ENCODE measurements around the gene BCL2L11. TPM values are rescaled to one million over a fixed set of nuclear protein-coding genes. Genes with fewer than 3 reads are reported as not detected.
A peak's percentile ranks its signal among the peaks of the same experiment; 100 is the strongest.
"Not testable (repeated sequence)": the region's sequence is repeated elsewhere in the genome, so short reads cannot be mapped to it uniquely, and the experiment has no call there.

Gene BCL2L11
- total RNA-seq, result 10 to 100 TPM; 14.8 to 76.5 (median 31.4) TPM

- peaks cover 0 to 20% (median 4%) of the 10 kb centered on the region in 4 donors for H3K27me3 ChIP-seq
- 1 to 2% methylated on average over 8 to 59 of the region's 98 CpGs for WGBS, 2 donors
- peak within 1 kb of the TSS; percentile 48 to 88 (median 85) for H3K27ac ChIP-seq
- peaks cover 0 to 13% (median 6%) of the 10 kb centered on the region in 4 donors for H3K36me3 ChIP-seq
- peaks cover 27 to 60% (median 48%) of the 10 kb centered on the region in 4 donors for H3K4me1 ChIP-seq
- no peaks in the 10 kb centered on the region for H3K9me3 ChIP-seq
- peak within 1 kb of the TSS; percentile 74 to 92 (median 78) for H3K4me3 ChIP-seq
- ATAC-seq (ENCODE audit: low FRiP score in 2 of 2) (peak; percentile 85 to 88), DNase-seq (peak; percentile 96 to 99)
- peak in 1 of 4 donors; percentile 27 for TF ChIP-seq EP300 (IDR thresholded peaks at IDR 0.05)
- peak; percentile 58 to 89 for TF ChIP-seq POLR2AphosphoS5 (IDR thresholded peaks at IDR 0.05)
- peak in 3 of 4 donors; percentile 91 to 94 (median 94) for TF ChIP-seq POLR2A (IDR thresholded peaks at IDR 0.05)
- peak in 3 of 6 experiments; percentile 5 to 24 (median 7) for TF ChIP-seq CTCF (IDR thresholded peaks at IDR 0.05)
Measured at GRCh38 chr2:111120253-111121027, at the start of gene BCL2L11. TSS of gene BCL2L11 (plus strand) at chr2:111120914. CDS start at chr2:111123746, 2,832 bp downstream.

- H3K4me1 ChIP-seq, result peaks cover 0 to 6% (median 5%) of the 10 kb centered on the region in 4 donors
- H3K9me3 ChIP-seq, result peaks cover 0 to 12% (median 5%) of the 10 kb centered on the region in 4 donors
- no peaks in the 10 kb centered on the region for H3K36me3 ChIP-seq
- H3K27ac ChIP-seq, result peak overlapping the region; percentile 1 to 58 (median 17)
- DNase-seq (no peak), ATAC-seq (ENCODE audit: low FRiP score in 2 of 2) (peak; percentile 51 to 81)
- 42 to 52% methylated on average over 5 of the region's 5 CpGs for WGBS, 2 donors
- no peak overlapping the region for H3K4me3 ChIP-seq
- no peaks in the 10 kb centered on the region for H3K27me3 ChIP-seq
- TF ChIP-seq POLR2AphosphoS5 (IDR thresholded peaks at IDR 0.05), result no peak
- TF ChIP-seq CTCF (IDR thresholded peaks at IDR 0.05), result no peak
- no peak for TF ChIP-seq EP300 (IDR thresholded peaks at IDR 0.05)
- no peak for TF ChIP-seq POLR2A (IDR thresholded peaks at IDR 0.05)
Measured at GRCh38 chr2:111071600-111072171, 49.0 kb upstream of the BCL2L11 start.

GRCh38 chr2:111072220-111072871 lies 48.4 kb upstream of the BCL2L11 start:
- H3K27me3 ChIP-seq, result no peaks in the 10 kb centered on the region
- 37 to 38% methylated on average over 2 of the region's 2 CpGs for WGBS, 2 donors
- no peak overlapping the region for H3K4me3 ChIP-seq
- peaks cover 0 to 12% (median 5%) of the 10 kb centered on the region in 4 donors for H3K9me3 ChIP-seq
- no peak for TF ChIP-seq POLR2A (IDR thresholded peaks at IDR 0.05)
- peak in 1 of 4 donors; percentile 6 for TF ChIP-seq EP300 (IDR thresholded peaks at IDR 0.05)
- H3K4me1 ChIP-seq, result peaks cover 0 to 6% (median 5%) of the 10 kb centered on the region in 4 donors
- H3K27ac ChIP-seq, result peak overlapping the region in 2 of 4 donors; percentile 9 to 58
- peak in 1 of 2 donors; percentile 71 for ATAC-seq (ENCODE audit: low FRiP score in 2 of 2)
- no peaks in the 10 kb centered on the region for H3K36me3 ChIP-seq
- no peak for DNase-seq

- not testable (repeated sequence) for H3K27me3 ChIP-seq; DNase-seq; H3K4me1 ChIP-seq; H3K27ac ChIP-seq; H3K4me3 ChIP-seq; H3K36me3 ChIP-seq; ATAC-seq (ENCODE audit: low FRiP score in 2 of 2); H3K9me3 ChIP-seq
- 0% methylated on average over 1 of the region's 1 CpG for WGBS, 2 donors
Measured at GRCh38 chr2:111082659-111083058, 38.1 kb upstream of the BCL2L11 start.

- Histone ChIP-seq H3K4me3 (no peak overlapping the region), H3K27ac (no peak overlapping the region), H3K4me1 (no peaks in the 10 kb centered on the region), H3K27me3 (no peaks in the 10 kb centered on the region), H3K36me3 (no peaks in the 10 kb centered on the region), H3K9me3 (no peaks in the 10 kb centered on the region)
- DNase-seq, result no peak
- ATAC-seq (ENCODE audit: low FRiP score in 2 of 2), result no peak
- 85% methylated on average over 3 of the region's 3 CpGs for WGBS, 2 donors
- TF ChIP-seq EP300 (IDR thresholded peaks at IDR 0.05), result no peak
- TF ChIP-seq CTCF (IDR thresholded peaks at IDR 0.05), result no peak
- no peak for TF ChIP-seq POLR2AphosphoS5 (IDR thresholded peaks at IDR 0.05)
- no peak for TF ChIP-seq POLR2A (IDR thresholded peaks at IDR 0.05)
Measured at GRCh38 chr2:111091811-111092211, 28.9 kb upstream of the BCL2L11 start.
